WERI-Rb-1 (cell line): ENCODE results near the gene CABP7.

Experiments used
- DNase-seq: peaks from one replicate; pipeline ENCODE4 v3.0.0-alpha.2; 2020
- H3K27ac ChIP-seq: fragments of 250-450 bp; sonication (Bioruptor Pico); 2 replicates; pipeline ENCODE4 v1.5.1; 2020; ENCODE audit warnings: mild to moderate bottlenecking, moderate library complexity
- H3K27me3 ChIP-seq: fragments of 250-450 bp; sonication (Bioruptor Pico); 2 replicates; pipeline ENCODE4 v1.5.1; 2021; ENCODE audit warnings: mild to moderate bottlenecking, low read depth, moderate library complexity; ENCODE audit not compliant: insufficient read depth, severe bottlenecking
- H3K36me3 ChIP-seq: fragments of 250-450 bp; sonication (Bioruptor Pico); 2 replicates; pipeline ENCODE4 v1.5.1; 2020; ENCODE audit warnings: mild to moderate bottlenecking, moderate library complexity
- H3K4me3 ChIP-seq: 2 replicates; pipeline ENCODE4 v1.5.1; 2011; ENCODE audit warnings: low read depth, mild to moderate bottlenecking, control low read depth, low read length
- H3K9me3 ChIP-seq: fragments of 250-450 bp; sonication (Bioruptor Pico); 2 replicates; pipeline ENCODE4 v1.5.1; 2021; ENCODE audit warnings: mild to moderate bottlenecking, moderate library complexity; ENCODE audit not compliant: severe bottlenecking
- TF ChIP-seq, protein P1 (sequence below): IDR thresholded peaks from 2 replicates; pipeline ENCODE4 v1.5.1; 2011; ENCODE audit warnings: low read depth, mild to moderate bottlenecking, control low read depth, inconsistent platforms, low read length

CABP7 gene

GRCh38 chr22:29702931-29703501 lies 16.8 kb upstream of the CABP7 start:
- DNase-seq: no peak
- H3K36me3 ChIP-seq: no peaks in the 10 kb centered on the region
- peak overlapping the region; percentile 49 for H3K27ac ChIP-seq
- TF ChIP-seq, protein P1, sequence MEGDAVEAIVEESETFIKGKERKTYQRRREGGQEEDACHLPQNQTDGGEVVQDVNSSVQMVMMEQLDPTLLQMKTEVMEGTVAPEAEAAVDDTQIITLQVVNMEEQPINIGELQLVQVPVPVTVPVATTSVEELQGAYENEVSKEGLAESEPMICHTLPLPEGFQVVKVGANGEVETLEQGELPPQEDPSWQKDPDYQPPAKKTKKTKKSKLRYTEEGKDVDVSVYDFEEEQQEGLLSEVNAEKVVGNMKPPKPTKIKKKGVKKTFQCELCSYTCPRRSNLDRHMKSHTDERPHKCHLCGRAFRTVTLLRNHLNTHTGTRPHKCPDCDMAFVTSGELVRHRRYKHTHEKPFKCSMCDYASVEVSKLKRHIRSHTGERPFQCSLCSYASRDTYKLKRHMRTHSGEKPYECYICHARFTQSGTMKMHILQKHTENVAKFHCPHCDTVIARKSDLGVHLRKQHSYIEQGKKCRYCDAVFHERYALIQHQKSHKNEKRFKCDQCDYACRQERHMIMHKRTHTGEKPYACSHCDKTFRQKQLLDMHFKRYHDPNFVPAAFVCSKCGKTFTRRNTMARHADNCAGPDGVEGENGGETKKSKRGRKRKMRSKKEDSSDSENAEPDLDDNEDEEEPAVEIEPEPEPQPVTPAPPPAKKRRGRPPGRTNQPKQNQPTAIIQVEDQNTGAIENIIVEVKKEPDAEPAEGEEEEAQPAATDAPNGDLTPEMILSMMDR: no peak
- H3K27me3 ChIP-seq: no peaks in the 10 kb centered on the region
- no peak overlapping the region for H3K4me3 ChIP-seq
- H3K9me3 ChIP-seq: no peaks in the 10 kb centered on the region

DNA sequence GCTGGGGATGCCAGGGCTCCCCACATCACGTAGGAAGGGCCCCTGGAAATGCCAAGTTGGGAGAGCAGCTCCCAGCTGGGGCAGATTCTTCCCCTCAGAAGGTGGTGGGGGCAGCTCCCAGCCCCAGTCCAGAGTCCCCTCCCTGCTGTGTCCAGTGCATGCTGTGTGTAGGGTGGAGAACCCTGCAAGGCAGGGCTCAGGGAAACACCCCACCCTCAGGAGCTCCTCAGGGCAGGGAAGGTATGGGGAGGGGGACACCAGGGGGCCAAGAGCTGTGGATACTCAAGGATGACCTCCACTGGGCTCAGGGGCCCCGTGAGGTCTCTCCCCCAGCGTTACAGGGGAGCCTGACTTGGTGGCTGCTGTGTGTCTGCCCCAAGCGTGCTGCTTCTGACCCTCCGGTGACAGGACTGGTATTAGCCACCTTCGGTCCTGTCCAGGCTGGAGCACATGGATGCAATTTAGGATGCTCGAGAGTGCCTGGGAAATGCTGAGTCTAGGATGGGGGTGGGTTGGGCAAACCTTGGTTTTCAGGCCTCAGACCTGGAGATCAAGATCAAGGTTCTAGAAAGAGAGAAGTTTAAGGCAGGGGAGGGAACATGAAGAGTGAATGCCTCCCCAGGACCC lies 16.1 kb upstream of the CABP7 start:
- no peak for DNase-seq
- H3K4me3 ChIP-seq: no peak overlapping the region
- H3K27ac ChIP-seq: no peak overlapping the region; the same call in 1 of the 2 replicates
- H3K9me3 ChIP-seq: no peaks in the 10 kb centered on the region
- H3K27me3 ChIP-seq: no peaks in the 10 kb centered on the region
- TF ChIP-seq, protein P1: no peak
- H3K36me3 ChIP-seq: no peaks in the 10 kb centered on the region

GRCh38 chr22:29704528-29705285 lies 15.1 kb upstream of the CABP7 start:
- no peaks in the 10 kb centered on the region for H3K27me3 ChIP-seq
- H3K27ac ChIP-seq: no peak overlapping the region
- no peak for DNase-seq

DNA sequence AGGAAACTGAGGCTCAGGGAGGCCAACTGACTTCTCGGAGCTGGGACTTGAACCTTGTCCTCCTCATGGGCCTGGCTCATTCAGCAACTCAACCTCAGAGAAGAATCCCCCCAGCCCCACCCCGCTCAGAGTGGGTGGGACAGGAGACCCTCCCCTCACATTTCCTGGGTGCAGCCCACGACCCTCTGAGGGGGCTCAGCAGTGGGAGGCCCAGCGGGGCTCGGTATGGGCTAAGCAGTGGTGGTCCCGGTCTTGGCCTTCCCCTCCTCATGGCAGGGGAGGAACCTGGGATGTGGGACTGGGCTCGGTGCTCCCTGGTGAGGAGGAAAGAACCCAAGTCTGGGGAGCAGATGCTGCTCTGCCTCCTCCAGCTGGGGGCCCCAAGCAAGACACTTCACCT lies 14.2 kb upstream of the CABP7 start:
- H3K36me3 ChIP-seq: no peaks in the 10 kb centered on the region
- no peak overlapping the region for H3K27ac ChIP-seq
- no peak overlapping the region for H3K4me3 ChIP-seq
- H3K27me3 ChIP-seq: no peaks in the 10 kb centered on the region
- DNase-seq: no peak
- H3K9me3 ChIP-seq: no peaks in the 10 kb centered on the region
- TF ChIP-seq, protein P1: no peak

More at GRCh38 chr22:29704528-29705285, 15.1 kb upstream of the CABP7 start:
- H3K9me3 ChIP-seq: no peaks in the 10 kb centered on the region
- H3K4me3 ChIP-seq: no peak overlapping the region
- TF ChIP-seq, protein P1: no peak
- H3K36me3 ChIP-seq: no peaks in the 10 kb centered on the region

GRCh38 chr22:29706486-29706885 lies 13.3 kb upstream of the CABP7 start:
- H3K27me3 ChIP-seq: no peaks in the 10 kb centered on the region
- no peaks in the 10 kb centered on the region for H3K9me3 ChIP-seq
- DNase-seq: peak; percentile 74
- H3K4me3 ChIP-seq: no peak overlapping the region
- H3K36me3 ChIP-seq: no peaks in the 10 kb centered on the region
- no peak overlapping the region; the same call in 1 of the 2 replicates for H3K27ac ChIP-seq
- TF ChIP-seq, protein P1: no peak
